Measurements from ENCODE around the gene SEMA3B. TPM values are rescaled to one million over a fixed set of nuclear protein-coding genes. Genes with fewer than 3 reads are reported as not detected.

SEMA3B gene
- total and polyA plus RNA-seq, 2 experiments from 2014 or later: 2.4 to 3.3 TPM

DNA sequence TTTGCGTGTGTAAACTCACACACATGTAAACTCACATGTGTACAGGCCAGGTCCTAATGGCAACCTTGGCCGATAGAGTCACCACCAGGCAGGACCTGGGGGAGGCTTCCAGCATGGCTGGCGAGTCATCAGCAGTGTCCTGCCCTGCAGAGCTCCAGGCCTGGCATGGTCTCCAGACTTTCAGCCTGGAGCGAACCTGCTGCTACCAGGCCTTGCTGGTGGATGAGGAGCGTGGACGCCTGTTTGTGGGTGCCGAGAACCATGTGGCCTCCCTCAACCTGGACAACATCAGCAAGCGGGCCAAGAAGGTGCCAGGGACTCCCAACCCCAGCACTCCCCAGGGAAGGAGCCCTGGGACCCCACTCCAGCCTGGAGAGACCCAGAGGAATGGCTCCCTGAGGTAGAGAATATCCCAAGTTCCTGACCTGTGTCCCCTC, 1.0 kb downstream of the SEMA3B start (continued):
- TF ChIP-seq, protein P1, sequence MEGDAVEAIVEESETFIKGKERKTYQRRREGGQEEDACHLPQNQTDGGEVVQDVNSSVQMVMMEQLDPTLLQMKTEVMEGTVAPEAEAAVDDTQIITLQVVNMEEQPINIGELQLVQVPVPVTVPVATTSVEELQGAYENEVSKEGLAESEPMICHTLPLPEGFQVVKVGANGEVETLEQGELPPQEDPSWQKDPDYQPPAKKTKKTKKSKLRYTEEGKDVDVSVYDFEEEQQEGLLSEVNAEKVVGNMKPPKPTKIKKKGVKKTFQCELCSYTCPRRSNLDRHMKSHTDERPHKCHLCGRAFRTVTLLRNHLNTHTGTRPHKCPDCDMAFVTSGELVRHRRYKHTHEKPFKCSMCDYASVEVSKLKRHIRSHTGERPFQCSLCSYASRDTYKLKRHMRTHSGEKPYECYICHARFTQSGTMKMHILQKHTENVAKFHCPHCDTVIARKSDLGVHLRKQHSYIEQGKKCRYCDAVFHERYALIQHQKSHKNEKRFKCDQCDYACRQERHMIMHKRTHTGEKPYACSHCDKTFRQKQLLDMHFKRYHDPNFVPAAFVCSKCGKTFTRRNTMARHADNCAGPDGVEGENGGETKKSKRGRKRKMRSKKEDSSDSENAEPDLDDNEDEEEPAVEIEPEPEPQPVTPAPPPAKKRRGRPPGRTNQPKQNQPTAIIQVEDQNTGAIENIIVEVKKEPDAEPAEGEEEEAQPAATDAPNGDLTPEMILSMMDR (conservative IDR thresholded peaks at IDR 0.05; ENCODE audit: low read depth in 2 of 2): no peak

DNA sequence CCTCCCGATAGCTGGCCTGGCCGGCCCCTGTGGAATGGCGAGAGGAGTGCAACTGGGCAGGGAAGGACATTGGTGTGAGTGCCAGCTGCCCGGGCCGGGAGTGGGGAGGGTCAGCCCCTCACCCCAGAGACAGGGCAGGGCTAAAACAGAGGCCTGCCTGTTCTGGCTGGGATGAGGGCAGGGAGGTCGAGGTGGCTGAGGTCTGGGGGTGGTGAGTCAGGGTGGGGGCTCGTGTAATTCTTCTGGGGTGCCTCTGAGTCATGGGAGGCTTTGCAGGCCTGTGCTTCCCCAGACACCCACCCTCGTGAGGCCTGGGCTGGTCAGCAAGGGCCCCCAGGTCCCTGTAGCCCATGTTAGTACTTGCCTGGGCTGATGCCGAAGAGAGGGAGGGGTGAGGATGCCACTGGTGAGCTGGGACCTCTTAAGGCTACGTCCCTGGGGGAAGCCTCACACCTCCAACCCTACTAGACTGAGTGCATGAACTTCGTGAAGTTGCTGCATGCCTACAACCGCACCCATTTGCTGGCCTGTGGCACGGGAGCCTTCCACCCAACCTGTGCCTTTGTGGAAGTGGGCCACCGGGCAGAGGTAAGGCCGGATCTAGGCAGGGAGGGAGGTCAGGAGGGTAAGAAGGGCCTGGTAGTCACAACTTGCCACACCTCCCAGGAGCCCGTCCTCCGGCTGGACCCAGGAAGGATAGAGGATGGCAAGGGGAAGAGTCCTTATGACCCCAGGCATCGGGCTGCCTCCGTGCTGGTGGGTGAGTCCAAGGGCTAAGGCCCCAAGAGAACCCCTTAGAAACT, 1.7 kb downstream of the SEMA3B start:
- H3K9me2 ChIP-seq (ENCODE audit: insufficient read depth): no peaks in the 10 kb centered on the region
- H3K27me3 ChIP-seq (ENCODE audit: insufficient read depth): peaks cover 27% of the 10 kb centered on the region
- H3F3A ChIP-seq (replicated peaks; ENCODE audit: low read depth): 0 out of 2 replicates have a peak, but pooled peaks cover 4% of the 10 kb centered on the region
- H3K36me3 ChIP-seq (ENCODE audit: insufficient read depth): no peaks in the 10 kb centered on the region
- H4K20me1 ChIP-seq (replicated peaks; ENCODE audit: insufficient read depth): no peaks in the 10 kb centered on the region
- no peaks in the 10 kb centered on the region for H3K36me3 Mint-ChIP-seq (ENCODE audit: low read depth)
- H3K4me2 ChIP-seq: no peak overlapping the region
- H3K4me3 ChIP-seq: no peak overlapping the region
- no peak overlapping the region for H2AFZ ChIP-seq
- H3K4me1 Mint-ChIP-seq: peaks cover 60% of the 10 kb centered on the region
- DNase-seq (ENCODE audit: low spot score) (no peak), ATAC-seq (no peak)
- TF ChIP-seq CREB1 (CRISPR knock-in tag; IDR thresholded peaks at IDR 0.05; ENCODE audit: low read depth) (no peak), ZNF114 (CRISPR knock-in tag; IDR thresholded peaks at IDR 0.05) (no peak)
- H3K27me3 Mint-ChIP-seq (ENCODE audit: insufficient read depth, low read depth, poor library complexity): peaks cover 41% of the 10 kb centered on the region
- H3K9me3 Mint-ChIP-seq: no peaks in the 10 kb centered on the region
- no peak overlapping the region for H3K27ac Mint-ChIP-seq
- H3K4me1 ChIP-seq (ENCODE audit: insufficient read depth): peaks cover 38% of the 10 kb centered on the region
- no peak overlapping the region for H3K27ac ChIP-seq (ENCODE audit: low read depth)
- H3K79me2 ChIP-seq (replicated peaks; ENCODE audit: insufficient read depth): no peaks in the 10 kb centered on the region
- H3K4me3 Mint-ChIP-seq: no peak overlapping the region

DNA sequence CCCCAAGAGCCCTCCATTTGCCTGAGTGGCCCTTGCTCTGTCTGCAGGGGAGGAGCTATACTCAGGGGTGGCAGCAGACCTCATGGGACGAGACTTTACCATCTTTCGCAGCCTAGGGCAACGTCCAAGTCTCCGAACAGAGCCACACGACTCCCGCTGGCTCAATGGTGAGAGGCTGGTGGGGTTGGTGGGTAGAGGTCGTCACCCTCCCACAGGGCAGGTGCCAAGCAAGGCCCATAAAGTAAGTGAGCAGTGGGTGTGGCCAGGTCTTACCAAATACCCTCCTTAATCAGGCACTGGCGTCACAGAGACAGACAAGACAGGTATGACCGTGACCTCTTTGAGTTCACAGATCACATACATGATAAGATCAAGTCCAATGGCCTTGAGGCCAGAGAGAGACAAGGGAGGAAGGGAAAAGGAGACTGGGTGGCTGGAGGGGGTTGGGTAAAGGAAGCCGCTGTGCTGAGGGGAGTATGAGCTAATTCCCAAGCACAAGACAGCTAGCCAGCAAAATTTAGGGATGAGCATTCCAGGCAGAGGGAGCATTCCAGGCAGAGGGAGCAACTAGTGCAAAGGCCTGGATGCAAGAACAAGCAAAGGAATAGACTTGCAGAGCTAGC, 2.5 kb downstream of the SEMA3B start:
- no peak for DNase-seq (ENCODE audit: low spot score)
- H3K9me3 Mint-ChIP-seq: no peaks in the 10 kb centered on the region
- H3K36me3 Mint-ChIP-seq (ENCODE audit: low read depth): no peaks in the 10 kb centered on the region
- H3K9me2 ChIP-seq (ENCODE audit: insufficient read depth): no peaks in the 10 kb centered on the region
- H3K27ac Mint-ChIP-seq: no peak overlapping the region
- peaks cover 58% of the 10 kb centered on the region for H3K4me1 Mint-ChIP-seq
- peaks cover 35% of the 10 kb centered on the region for H3K27me3 ChIP-seq (ENCODE audit: insufficient read depth)
- H4K20me1 ChIP-seq (replicated peaks; ENCODE audit: insufficient read depth): no peaks in the 10 kb centered on the region
- no peak overlapping the region for H3K4me2 ChIP-seq
- no peak overlapping the region for H2AFZ ChIP-seq
- no peaks in the 10 kb centered on the region for H3K36me3 ChIP-seq (ENCODE audit: insufficient read depth)
- peaks cover 5% of the 10 kb centered on the region; the same call in 1 of the 2 replicates for H3F3A ChIP-seq (replicated peaks; ENCODE audit: low read depth)
- H3K79me2 ChIP-seq (replicated peaks; ENCODE audit: insufficient read depth): no peaks in the 10 kb centered on the region
- no peak for ATAC-seq
- H3K4me3 ChIP-seq: no peak overlapping the region
- H3K4me3 Mint-ChIP-seq: no peak overlapping the region; the same call in 2 of the 3 replicates
- peaks cover 34% of the 10 kb centered on the region for H3K4me1 ChIP-seq (ENCODE audit: insufficient read depth)
- H3K27me3 Mint-ChIP-seq (ENCODE audit: insufficient read depth, low read depth, poor library complexity): peaks cover 45% of the 10 kb centered on the region
- H3K27ac ChIP-seq (ENCODE audit: low read depth): no peak overlapping the region
- TF ChIP-seq ZNF331 (CRISPR knock-in tag; IDR thresholded peaks at IDR 0.05; ENCODE audit: low read depth): no peak
- TF ChIP-seq, protein P2, sequence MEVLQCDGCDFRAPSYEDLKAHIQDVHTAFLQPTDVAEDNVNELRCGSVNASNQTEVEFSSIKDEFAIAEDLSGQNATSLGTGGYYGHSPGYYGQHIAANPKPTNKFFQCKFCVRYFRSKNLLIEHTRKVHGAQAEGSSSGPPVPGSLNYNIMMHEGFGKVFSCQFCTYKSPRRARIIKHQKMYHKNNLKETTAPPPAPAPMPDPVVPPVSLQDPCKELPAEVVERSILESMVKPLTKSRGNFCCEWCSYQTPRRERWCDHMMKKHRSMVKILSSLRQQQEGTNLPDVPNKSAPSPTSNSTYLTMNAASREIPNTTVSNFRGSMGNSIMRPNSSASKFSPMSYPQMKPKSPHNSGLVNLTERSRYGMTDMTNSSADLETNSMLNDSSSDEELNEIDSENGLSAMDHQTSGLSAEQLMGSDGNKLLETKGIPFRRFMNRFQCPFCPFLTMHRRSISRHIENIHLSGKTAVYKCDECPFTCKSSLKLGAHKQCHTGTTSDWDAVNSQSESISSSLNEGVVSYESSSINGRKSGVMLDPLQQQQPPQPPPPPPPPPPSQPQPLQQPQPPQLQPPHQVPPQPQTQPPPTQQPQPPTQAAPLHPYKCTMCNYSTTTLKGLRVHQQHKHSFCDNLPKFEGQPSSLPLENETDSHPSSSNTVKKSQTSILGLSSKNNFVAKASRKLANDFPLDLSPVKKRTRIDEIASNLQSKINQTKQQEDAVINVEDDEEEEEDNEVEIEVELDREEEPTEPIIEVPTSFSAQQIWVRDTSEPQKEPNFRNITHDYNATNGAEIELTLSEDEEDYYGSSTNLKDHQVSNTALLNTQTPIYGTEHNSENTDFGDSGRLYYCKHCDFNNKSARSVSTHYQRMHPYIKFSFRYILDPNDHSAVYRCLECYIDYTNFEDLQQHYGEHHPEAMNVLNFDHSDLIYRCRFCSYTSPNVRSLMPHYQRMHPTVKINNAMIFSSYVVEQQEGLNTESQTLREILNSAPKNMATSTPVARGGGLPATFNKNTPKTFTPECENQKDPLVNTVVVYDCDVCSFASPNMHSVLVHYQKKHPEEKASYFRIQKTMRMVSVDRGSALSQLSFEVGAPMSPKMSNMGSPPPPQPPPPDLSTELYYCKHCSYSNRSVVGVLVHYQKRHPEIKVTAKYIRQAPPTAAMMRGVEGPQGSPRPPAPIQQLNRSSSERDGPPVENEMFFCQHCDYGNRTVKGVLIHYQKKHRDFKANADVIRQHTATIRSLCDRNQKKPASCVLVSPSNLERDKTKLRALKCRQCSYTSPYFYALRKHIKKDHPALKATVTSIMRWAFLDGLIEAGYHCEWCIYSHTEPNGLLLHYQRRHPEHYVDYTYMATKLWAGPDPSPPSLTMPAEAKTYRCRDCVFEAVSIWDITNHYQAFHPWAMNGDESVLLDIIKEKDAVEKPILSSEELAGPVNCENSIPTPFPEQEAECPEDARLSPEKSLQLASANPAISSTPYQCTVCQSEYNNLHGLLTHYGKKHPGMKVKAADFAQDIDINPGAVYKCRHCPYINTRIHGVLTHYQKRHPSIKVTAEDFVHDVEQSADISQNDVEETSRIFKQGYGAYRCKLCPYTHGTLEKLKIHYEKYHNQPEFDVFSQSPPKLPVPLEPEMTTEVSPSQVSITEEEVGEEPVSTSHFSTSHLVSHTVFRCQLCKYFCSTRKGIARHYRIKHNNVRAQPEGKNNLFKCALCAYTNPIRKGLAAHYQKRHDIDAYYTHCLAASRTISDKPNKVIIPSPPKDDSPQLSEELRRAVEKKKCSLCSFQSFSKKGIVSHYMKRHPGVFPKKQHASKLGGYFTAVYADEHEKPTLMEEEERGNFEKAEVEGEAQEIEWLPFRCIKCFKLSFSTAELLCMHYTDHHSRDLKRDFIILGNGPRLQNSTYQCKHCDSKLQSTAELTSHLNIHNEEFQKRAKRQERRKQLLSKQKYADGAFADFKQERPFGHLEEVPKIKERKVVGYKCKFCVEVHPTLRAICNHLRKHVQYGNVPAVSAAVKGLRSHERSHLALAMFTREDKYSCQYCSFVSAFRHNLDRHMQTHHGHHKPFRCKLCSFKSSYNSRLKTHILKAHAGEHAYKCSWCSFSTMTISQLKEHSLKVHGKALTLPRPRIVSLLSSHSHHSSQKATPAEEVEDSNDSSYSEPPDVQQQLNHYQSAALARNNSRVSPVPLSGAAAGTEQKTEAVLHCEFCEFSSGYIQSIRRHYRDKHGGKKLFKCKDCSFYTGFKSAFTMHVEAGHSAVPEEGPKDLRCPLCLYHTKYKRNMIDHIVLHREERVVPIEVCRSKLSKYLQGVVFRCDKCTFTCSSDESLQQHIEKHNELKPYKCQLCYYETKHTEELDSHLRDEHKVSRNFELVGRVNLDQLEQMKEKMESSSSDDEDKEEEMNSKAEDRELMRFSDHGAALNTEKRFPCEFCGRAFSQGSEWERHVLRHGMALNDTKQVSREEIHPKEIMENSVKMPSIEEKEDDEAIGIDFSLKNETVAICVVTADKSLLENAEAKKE (CRISPR knock-in tag; IDR thresholded peaks at IDR 0.05): no peak
- TF ChIP-seq, protein P3, sequence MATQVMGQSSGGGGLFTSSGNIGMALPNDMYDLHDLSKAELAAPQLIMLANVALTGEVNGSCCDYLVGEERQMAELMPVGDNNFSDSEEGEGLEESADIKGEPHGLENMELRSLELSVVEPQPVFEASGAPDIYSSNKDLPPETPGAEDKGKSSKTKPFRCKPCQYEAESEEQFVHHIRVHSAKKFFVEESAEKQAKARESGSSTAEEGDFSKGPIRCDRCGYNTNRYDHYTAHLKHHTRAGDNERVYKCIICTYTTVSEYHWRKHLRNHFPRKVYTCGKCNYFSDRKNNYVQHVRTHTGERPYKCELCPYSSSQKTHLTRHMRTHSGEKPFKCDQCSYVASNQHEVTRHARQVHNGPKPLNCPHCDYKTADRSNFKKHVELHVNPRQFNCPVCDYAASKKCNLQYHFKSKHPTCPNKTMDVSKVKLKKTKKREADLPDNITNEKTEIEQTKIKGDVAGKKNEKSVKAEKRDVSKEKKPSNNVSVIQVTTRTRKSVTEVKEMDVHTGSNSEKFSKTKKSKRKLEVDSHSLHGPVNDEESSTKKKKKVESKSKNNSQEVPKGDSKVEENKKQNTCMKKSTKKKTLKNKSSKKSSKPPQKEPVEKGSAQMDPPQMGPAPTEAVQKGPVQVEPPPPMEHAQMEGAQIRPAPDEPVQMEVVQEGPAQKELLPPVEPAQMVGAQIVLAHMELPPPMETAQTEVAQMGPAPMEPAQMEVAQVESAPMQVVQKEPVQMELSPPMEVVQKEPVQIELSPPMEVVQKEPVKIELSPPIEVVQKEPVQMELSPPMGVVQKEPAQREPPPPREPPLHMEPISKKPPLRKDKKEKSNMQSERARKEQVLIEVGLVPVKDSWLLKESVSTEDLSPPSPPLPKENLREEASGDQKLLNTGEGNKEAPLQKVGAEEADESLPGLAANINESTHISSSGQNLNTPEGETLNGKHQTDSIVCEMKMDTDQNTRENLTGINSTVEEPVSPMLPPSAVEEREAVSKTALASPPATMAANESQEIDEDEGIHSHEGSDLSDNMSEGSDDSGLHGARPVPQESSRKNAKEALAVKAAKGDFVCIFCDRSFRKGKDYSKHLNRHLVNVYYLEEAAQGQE (IDR thresholded peaks at IDR 0.05; ENCODE audit: unreplicated experiment): no peak
